ENCODE data around the gene LSAMP. TPM values are rescaled to one million over a fixed set of nuclear protein-coding genes. Genes with fewer than 3 reads are reported as not detected.

LSAMP gene
- total RNA-seq, 1 donor from 2014 or later, result 0.11 TPM

- no peak for DNase-seq (ENCODE audit: low spot score in 2 of 2)
- Histone ChIP-seq H3K4me1 (no peaks in the 10 kb centered on the region), H3K27ac (no peak overlapping the region), H3K27me3 (no peaks in the 10 kb centered on the region), H3K9me3 (no peaks in the 10 kb centered on the region), H3K36me3 (no peaks in the 10 kb centered on the region), H3K4me3 (no peak overlapping the region)
- TF ChIP-seq CTCF (IDR thresholded peaks at IDR 0.05), result no peak
- intact Hi-C loops (cut with DNase I), result no loop called here
Observed at GRCh38 chr3:116432795-116433194, 12.5 kb downstream of the LSAMP start.

- H3K27me3 ChIP-seq, result no peaks in the 10 kb centered on the region
- no peak for TF ChIP-seq CTCF (IDR thresholded peaks at IDR 0.05)
- intact Hi-C loops (cut with DNase I), result no loop called here
- DNase-seq (ENCODE audit: low spot score in 2 of 2), result no peak
- no peaks in the 10 kb centered on the region for H3K4me1 ChIP-seq
- no peaks in the 10 kb centered on the region for H3K36me3 ChIP-seq
- no peak overlapping the region for H3K27ac ChIP-seq
- H3K4me3 ChIP-seq, result no peak overlapping the region
- H3K9me3 ChIP-seq, result no peaks in the 10 kb centered on the region
Observed at GRCh38 chr3:116429479-116430269, 15.6 kb downstream of the LSAMP start.

- intact Hi-C loops (cut with DNase I), result no loop called here
- Histone ChIP-seq H3K27ac (no peak overlapping the region), H3K27me3 (no peaks in the 10 kb centered on the region), H3K4me1 (no peaks in the 10 kb centered on the region), H3K36me3 (no peaks in the 10 kb centered on the region), H3K4me3 (no peak overlapping the region), H3K9me3 (no peaks in the 10 kb centered on the region)
- no peak for TF ChIP-seq CTCF (IDR thresholded peaks at IDR 0.05)
- DNase-seq (ENCODE audit: low spot score in 2 of 2), result no peak
Observed at GRCh38 chr3:116426036-116426435, 19.3 kb downstream of the LSAMP start.

- Histone ChIP-seq H3K4me1 (no peaks in the 10 kb centered on the region), H3K27me3 (no peaks in the 10 kb centered on the region), H3K36me3 (no peaks in the 10 kb centered on the region), H3K27ac (no peak overlapping the region), H3K4me3 (no peak overlapping the region), H3K9me3 (no peaks in the 10 kb centered on the region)
- intact Hi-C loops (cut with DNase I), result no loop called here
- no peak for DNase-seq (ENCODE audit: low spot score in 2 of 2)
- TF ChIP-seq CTCF (IDR thresholded peaks at IDR 0.05), result no peak
Observed at GRCh38 chr3:116425126-116425525, 20.2 kb downstream of the LSAMP start.

- Histone ChIP-seq H3K27me3 (no peaks in the 10 kb centered on the region), H3K9me3 (no peaks in the 10 kb centered on the region), H3K4me1 (no peaks in the 10 kb centered on the region), H3K36me3 (no peaks in the 10 kb centered on the region), H3K4me3 (no peak overlapping the region), H3K27ac (no peak overlapping the region)
- no peak for TF ChIP-seq CTCF (IDR thresholded peaks at IDR 0.05)
- DNase-seq (ENCODE audit: low spot score in 2 of 2), result no peak
- intact Hi-C loops (cut with DNase I), result no loop called here
Observed at GRCh38 chr3:116423945-116424344, 21.3 kb downstream of the LSAMP start.

Measured in ascending aorta (tissue), 2 donors.